Left kidney (tissue), 2 donors: ENCODE data around the gene RNF34. TPM values are rescaled to one million over a fixed set of nuclear protein-coding genes. Genes with fewer than 3 reads are reported as not detected.

Experiments used
- DNase-seq: peaks from one replicate; pipeline ENCODE4 v3.0.0-alpha.2; 2013
- polyA plus RNA-seq: library from polyadenylated mRNA; unstranded; fragments of 120-200 nt; gene quantifications from one replicate; pipeline ENCODE4 v1.2.1, GENCODE V29; 2013; ENCODE audit not compliant: insufficient read length

The RNF34 gene
- polyA plus RNA-seq, 1 donor: 52.5 TPM

GRCh38 chr12:121465921-121466793 is 66.2 kb downstream of the RNF34 start:
- DNase-seq: no peak

- DNase-seq: peak; percentile 91
Observed at GRCh38 chr12:121466794-121467637, 67.1 kb downstream of the RNF34 start.

GRCh38 chr12:121467638-121468498 is 68.0 kb downstream of the RNF34 start:
- no peak for DNase-seq

- no peak for DNase-seq
Observed at GRCh38 chr12:121468499-121468801, 68.5 kb downstream of the RNF34 start.

GRCh38 chr12:121470751-121471150 is 70.8 kb downstream of the RNF34 start:
- DNase-seq: no peak

GRCh38 chr12:121472150-121472905 is 72.4 kb downstream of the RNF34 start:
- DNase-seq: no peak

Other genes with a start within 250 kb of the RNF34 start
- 30.4 TPM for gene P2RX4, start 190.0 kb upstream of the RNF34 start, polyA plus RNA-seq
- 37.6 TPM for gene CAMKK2, start 103.4 kb upstream of the RNF34 start, polyA plus RNA-seq
- 215 TPM for gene ANAPC5, start 47.7 kb upstream of the RNF34 start, polyA plus RNA-seq
- gene KDM2B, start 180.9 kb downstream of the RNF34 start, polyA plus RNA-seq: 86.4 TPM
- gene ORAI1, start 226.4 kb downstream of the RNF34 start, polyA plus RNA-seq: 10.3 TPM